A549 (cell line): ENCODE measurements around the gene P2RY8. TPM values are rescaled to one million over a fixed set of nuclear protein-coding genes. Genes with fewer than 3 reads are reported as not detected.
A peak's percentile ranks its signal among the peaks of the same experiment; 100 is the strongest.
"Not testable (repeated sequence)": the region's sequence is repeated elsewhere in the genome, so short reads cannot be mapped to it uniquely, and the experiment has no call there.

ENCODE experiments used
- ATAC-seq, 2 experiments: fragments of 200-7000 bp in 1 of 2; fragments of >200 bp in 1 of 2; cut with Nextera tagmentation in 1 of 2; cut with Tn5 transposase in 1 of 2; 3 replicates each; pipeline versions ENCODE4 v1.8.0 to v1.9.1; 2018 to 2020; ENCODE audit warnings: mild to moderate bottlenecking in 1 of 2, moderate library complexity in 1 of 2
- CTCF ChIA-PET: fragments of 300-600 bp; sonication (Branson Sonifier 250); formaldehyde crosslinking; extraction: SDS; loops from one replicate; lab custom pipeline; 2021; ENCODE audit warnings: antibody characterized with exemption, inconsistent platforms; lab: Yijun Ruan, JAX
- POLR2A ChIA-PET: fragments of 350-600 bp; formaldehyde crosslinking; extraction: SDS; loops from one replicate; lab custom pipeline; 2021; ENCODE audit warnings: antibody characterized with exemption, inconsistent platforms; lab: Yijun Ruan, JAX
- DNase-seq, 2 experiments: peaks; one replicate each; pipeline versions ENCODE4 v3.0.0 to v3.0.0-alpha.2; 2011 to 2016; ENCODE audit warnings: low read depth in 1 of 2, low spot score in 1 of 2
- FAIRE-seq: peaks from 2 replicates; lab custom pipeline; 2011; peaks lifted over from hg19 to GRCh38; lab: Jason Lieb, UNC
- H3K27ac ChIP-seq, 2 experiments: fragments of >200 bp; sonication (Bioruptor Twin); formaldehyde crosslinking; 3 replicates each; pipeline ENCODE4 v1.5.1; 2016 to 2017
- H3K4me1 ChIP-seq: fragments of >200 bp; sonication (Bioruptor Twin); formaldehyde crosslinking; 3 replicates; pipeline ENCODE4 v1.6.1; 2016
- H3K4me2 ChIP-seq: fragments of >200 bp; sonication (Bioruptor Twin); formaldehyde crosslinking; 3 replicates; pipeline ENCODE4 v1.6.1; 2016
- H3K4me3 ChIP-seq: fragments of >200 bp; sonication (Bioruptor Twin); formaldehyde crosslinking; 3 replicates; pipeline ENCODE4 v1.5.1; 2016
- H3K9me3 ChIP-seq: fragments of >200 bp; sonication (Bioruptor Twin); formaldehyde crosslinking; 3 replicates; pipeline ENCODE4 v1.6.1; 2016
- BCL3 ChIP-seq: fragments of >200 bp; sonication (Bioruptor Twin); formaldehyde crosslinking; IDR thresholded peaks from 3 replicates; pipeline ENCODE4 v1.6.1; 2016
- EHF ChIP-seq: fragments of 250-450 bp; sonication (Bioruptor Pico); IDR thresholded peaks from 2 replicates; pipeline ENCODE4 v1.5.0; 2020; ENCODE audit warnings: mild to moderate bottlenecking
- EP300 ChIP-seq, 2 experiments: fragments of >200 bp; sonication (Bioruptor Twin); formaldehyde crosslinking; IDR thresholded peaks; 2 replicates in 1 of 2; 3 replicates in 1 of 2; pipeline ENCODE4 v1.6.1; 2016 to 2017
- ESRRA ChIP-seq: fragments of 150-350 bp; IDR thresholded peaks from 2 replicates; pipeline ENCODE4 v1.6.1; 2014; ENCODE audit warnings: mild to moderate bottlenecking, low read length, borderline replicate concordance
- FOSL2 ChIP-seq, 2 experiments: fragments of 450-650 bp in 1 of 2; fragments of >200 bp in 1 of 2; sonication (Bioruptor Twin) in 1 of 2; formaldehyde crosslinking; IDR thresholded peaks; 2 replicates each; pipeline versions ENCODE4 v1.5.0 to v1.6.1; 2016 to 2020; ENCODE audit warnings: mild to moderate bottlenecking in 1 of 2, moderate library complexity in 1 of 2
- HDAC2 ChIP-seq: fragments of 200-600 bp; sonication (generic); IDR thresholded peaks from 2 replicates; pipeline ENCODE4 v1.6.1; 2016
- HMGXB4 ChIP-seq: fragments of 250-450 bp; sonication (Bioruptor Pico); IDR thresholded peaks from 2 replicates; pipeline ENCODE4 v1.5.0; 2021; ENCODE audit warnings: mild to moderate bottlenecking, moderate library complexity, borderline replicate concordance
- HOXB13 ChIP-seq: fragments of 250-450 bp; sonication (Bioruptor Pico); IDR thresholded peaks from 2 replicates; pipeline ENCODE4 v1.5.0; 2020; ENCODE audit warnings: low read depth, mild to moderate bottlenecking, moderate library complexity
- HOXB5 ChIP-seq: fragments of 250-450 bp; sonication (Bioruptor Pico); IDR thresholded peaks from 2 replicates; pipeline ENCODE4 v1.5.0; 2020; ENCODE audit warnings: mild to moderate bottlenecking, moderate library complexity
- JUNB ChIP-seq: fragments of >200 bp; sonication (Bioruptor Twin); formaldehyde crosslinking; IDR thresholded peaks from 2 replicates; pipeline ENCODE4 v1.6.1; 2016
- KDM1A ChIP-seq: fragments of 200-600 bp; sonication (generic); IDR thresholded peaks from 2 replicates; pipeline ENCODE4 v1.6.1; 2016; ENCODE audit warnings: low read depth, mild to moderate bottlenecking
- MAFK ChIP-seq: fragments of 450-650 bp; IDR thresholded peaks from 2 replicates; pipeline ENCODE4 v1.6.1; 2014; ENCODE audit not compliant: partially characterized antibody
- MYC ChIP-seq: IDR thresholded peaks from 2 replicates; pipeline ENCODE4 v1.6.1; 2012; ENCODE audit warnings: mild to moderate bottlenecking, inconsistent platforms, low read length, improper control_type of control experiment, borderline replicate concordance
- PHF8 ChIP-seq: fragments of 200-600 bp; sonication (generic); IDR thresholded peaks from 2 replicates; pipeline ENCODE4 v1.6.1; 2016; ENCODE audit warnings: low read depth, mild to moderate bottlenecking, antibody characterized with exemption, moderate library complexity, borderline replicate concordance
- POLR2A ChIP-seq: IDR thresholded peaks from 2 replicates; pipeline ENCODE4 v1.6.1; 2012; ENCODE audit warnings: mild to moderate bottlenecking, low read length
- RAD21 ChIP-seq, 2 experiments: fragments of >200 bp in 1 of 2; sonication (Bioruptor Twin) in 1 of 2; formaldehyde crosslinking in 1 of 2; IDR thresholded peaks in 1 of 2; conservative IDR thresholded peaks in 1 of 2; 2 replicates in 1 of 2; 3 replicates in 1 of 2; pipeline ENCODE4 v1.6.1; 2012 to 2018; ENCODE audit warnings: inconsistent platforms in 1 of 2
- RARB ChIP-seq: fragments of 250-450 bp; sonication (Bioruptor Pico); IDR thresholded peaks from 2 replicates; pipeline ENCODE4 v1.8.0; 2021; ENCODE audit warnings: mild to moderate bottlenecking, moderate library complexity
- RNF2 ChIP-seq: fragments of 200-600 bp; sonication (generic); IDR thresholded peaks from 2 replicates; pipeline ENCODE4 v1.6.1; 2016; ENCODE audit warnings: low read depth, mild to moderate bottlenecking, antibody characterized with exemption, moderate library complexity, borderline replicate concordance
- SMC3 ChIP-seq: fragments of >200 bp; sonication (Bioruptor Twin); formaldehyde crosslinking; IDR thresholded peaks from 3 replicates; pipeline ENCODE4 v1.6.1; 2018; ENCODE audit warnings: inconsistent platforms
- ZSCAN20 ChIP-seq: fragments of 250-450 bp; sonication (Bioruptor Pico); IDR thresholded peaks from 2 replicates; pipeline ENCODE4 v1.8.0; 2022; ENCODE audit warnings: mild to moderate bottlenecking, moderate library complexity
- WGBS: methylation state at CpG from one replicate; pipeline ENCODE4 v1.1.6; 2017; ENCODE audit errors: missing lambda C conversion rate; 5-methylcytosine and 5-hydroxymethylcytosine counted together
- polyA plus RNA-seq, 4 experiments: library from polyadenylated mRNA; depleted of rRNA in 3 of 4; stranded (reverse); fragments of >200 nt; fragmentation: RNase III in 1 of 4; extraction: RNeasy Plus Mini Kit Qiagen cat#74134 plus additional on column Dnase treatment in 1 of 4; gene quantifications; 2 replicates in 3 of 4; 3 replicates in 1 of 4; pipeline ENCODE4 v1.2.3, GENCODE V29; 2011 to 2017
- TF ChIP-seq, protein P1 (sequence below): fragments of 450-650 bp; IDR thresholded peaks from 2 replicates; pipeline ENCODE4 v1.6.1; 2014; ENCODE audit warnings: antibody characterized with exemption
- TF ChIP-seq, protein P2 (sequence below): IDR thresholded peaks from 2 replicates; pipeline ENCODE4 v1.6.1; 2012; ENCODE audit warnings: low read depth, borderline replicate concordance
- TF ChIP-seq, protein P3 (sequence below): IDR thresholded peaks from 2 replicates; pipeline ENCODE4 v1.6.1; 2012

P2RY8 gene
- polyA plus RNA-seq, 2 of the 4 experiments (the other 2 are of a cell fraction): not detected

GRCh38 chrX:1545776-1546408 lies 8.9 kb upstream of the P2RY8 start:
- Histone ChIP-seq H3K4me3 (no peak overlapping the region), H3K27ac (no peak overlapping the region), H3K9me3 (no peaks in the 10 kb centered on the region), H3K4me2 (no peak overlapping the region), H3K4me1 (no peaks in the 10 kb centered on the region)
- ChIA-PET CTCF (no interaction called here), POLR2A (no interaction called here)
- TF ChIP-seq RNF2 (no peak), BCL3 (no peak), FOSL2 (IDR thresholded peaks at IDR 0.05) (no peak), FOSL2 (CRISPR knock-in tag; IDR thresholded peaks at IDR 0.05) (no peak), JUNB (no peak), MAFK (no peak), PHF8 (no peak), HOXB13 (CRISPR knock-in tag) (no peak), ZSCAN20 (CRISPR knock-in tag) (no peak)
- TF ChIP-seq, protein P1, sequence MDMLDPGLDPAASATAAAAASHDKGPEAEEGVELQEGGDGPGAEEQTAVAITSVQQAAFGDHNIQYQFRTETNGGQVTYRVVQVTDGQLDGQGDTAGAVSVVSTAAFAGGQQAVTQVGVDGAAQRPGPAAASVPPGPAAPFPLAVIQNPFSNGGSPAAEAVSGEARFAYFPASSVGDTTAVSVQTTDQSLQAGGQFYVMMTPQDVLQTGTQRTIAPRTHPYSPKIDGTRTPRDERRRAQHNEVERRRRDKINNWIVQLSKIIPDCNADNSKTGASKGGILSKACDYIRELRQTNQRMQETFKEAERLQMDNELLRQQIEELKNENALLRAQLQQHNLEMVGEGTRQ: no peak
- FAIRE-seq: no peak
- ATAC-seq: no peak
- 72% methylated on average over 2 of the region's 2 CpGs for WGBS
- no peak for DNase-seq

- DNase-seq (no peak), ATAC-seq (no peak), FAIRE-seq (no peak)
- no peak overlapping the region for H3K4me3 ChIP-seq
- WGBS: 55% methylated on average over 20 of the region's 22 CpGs
- TF ChIP-seq ESRRA (no peak), MAFK (no peak), KDM1A (no peak), POLR2A (no peak), SMC3 (no peak), BCL3 (no peak), JUNB (no peak), MYC (no peak), RARB (CRISPR knock-in tag) (no peak), RAD21 (conservative IDR thresholded peaks at IDR 0.05 in 1 of 2, IDR thresholded peaks at IDR 0.05 in 1 of 2) (no peak), RNF2 (no peak), EP300 (IDR thresholded peaks at IDR 0.05) (no peak), HMGXB4 (CRISPR knock-in tag) (no peak), HOXB5 (no peak), HDAC2 (no peak), PHF8 (no peak), EHF (no peak)
- TF ChIP-seq, protein P2, sequence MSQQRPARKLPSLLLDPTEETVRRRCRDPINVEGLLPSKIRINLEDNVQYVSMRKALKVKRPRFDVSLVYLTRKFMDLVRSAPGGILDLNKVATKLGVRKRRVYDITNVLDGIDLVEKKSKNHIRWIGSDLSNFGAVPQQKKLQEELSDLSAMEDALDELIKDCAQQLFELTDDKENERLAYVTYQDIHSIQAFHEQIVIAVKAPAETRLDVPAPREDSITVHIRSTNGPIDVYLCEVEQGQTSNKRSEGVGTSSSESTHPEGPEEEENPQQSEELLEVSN: no peak
- TF ChIP-seq, protein P3, sequence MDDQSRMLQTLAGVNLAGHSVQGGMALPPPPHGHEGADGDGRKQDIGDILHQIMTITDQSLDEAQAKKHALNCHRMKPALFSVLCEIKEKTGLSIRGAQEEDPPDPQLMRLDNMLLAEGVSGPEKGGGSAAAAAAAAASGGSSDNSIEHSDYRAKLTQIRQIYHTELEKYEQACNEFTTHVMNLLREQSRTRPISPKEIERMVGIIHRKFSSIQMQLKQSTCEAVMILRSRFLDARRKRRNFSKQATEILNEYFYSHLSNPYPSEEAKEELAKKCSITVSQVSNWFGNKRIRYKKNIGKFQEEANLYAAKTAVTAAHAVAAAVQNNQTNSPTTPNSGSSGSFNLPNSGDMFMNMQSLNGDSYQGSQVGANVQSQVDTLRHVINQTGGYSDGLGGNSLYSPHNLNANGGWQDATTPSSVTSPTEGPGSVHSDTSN: no peak
- no peaks in the 10 kb centered on the region for H3K4me1 ChIP-seq
- no peaks in the 10 kb centered on the region for H3K9me3 ChIP-seq
- H3K4me2 ChIP-seq: no peak overlapping the region
- CTCF ChIA-PET: no interaction called here
- H3K27ac ChIP-seq: no peak overlapping the region
- POLR2A ChIA-PET: no interaction called here
Measured at GRCh38 chrX:1542994-1543725, 6.2 kb upstream of the P2RY8 start.

DNA sequence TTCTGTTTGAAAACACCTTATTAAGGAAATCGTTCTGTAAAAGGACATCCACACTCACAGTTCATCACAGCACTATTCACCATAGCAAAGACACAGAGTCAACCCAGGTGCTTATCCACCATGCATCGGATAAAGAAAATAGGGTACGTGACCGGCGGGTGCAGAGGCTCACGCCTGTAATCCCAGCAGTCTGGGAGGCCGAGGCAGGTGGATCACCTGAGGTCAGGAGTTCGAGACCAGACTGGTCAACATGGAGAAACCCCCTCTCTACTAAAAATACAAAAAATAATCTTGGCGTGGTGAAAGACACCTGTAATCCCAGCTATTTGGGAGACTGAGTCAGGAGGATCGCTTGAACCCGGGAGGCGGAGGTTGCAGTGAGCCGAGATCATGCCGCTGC lies 2.2 kb upstream of the P2RY8 start:
- H3K4me1 ChIP-seq, H3K4me3 ChIP-seq, H3K27ac ChIP-seq, H3K9me3 ChIP-seq, FAIRE-seq, DNase-seq, CTCF ChIA-PET, POLR2A ChIA-PET, H3K4me2 ChIP-seq, ATAC-seq: not testable (repeated sequence)
- WGBS: 86% methylated on average over 14 of the region's 14 CpGs

GRCh38 chrX:1537716-1538090 lies 718 bp upstream of the P2RY8 start:
- H3K4me3 ChIP-seq, POLR2A ChIA-PET, CTCF ChIA-PET, FAIRE-seq, H3K4me1 ChIP-seq, H3K9me3 ChIP-seq, H3K27ac ChIP-seq, ATAC-seq, DNase-seq: not testable (repeated sequence)
- WGBS: 63% methylated on average over 7 of the region's 7 CpGs
- peak overlapping the region; percentile 81 for H3K4me2 ChIP-seq
